HG03439 (cell line): ENCODE data around the gene OSGIN1.

Experiments
- ATAC-seq: cut with Tn5 transposase; IDR thresholded peaks from one replicate; pipeline ENCODE4 v1.9.1; 2021; ENCODE audit warnings: mild to moderate bottlenecking, moderate library complexity; ENCODE audit not compliant: unreplicated experiment

OSGIN1 gene

DNA sequence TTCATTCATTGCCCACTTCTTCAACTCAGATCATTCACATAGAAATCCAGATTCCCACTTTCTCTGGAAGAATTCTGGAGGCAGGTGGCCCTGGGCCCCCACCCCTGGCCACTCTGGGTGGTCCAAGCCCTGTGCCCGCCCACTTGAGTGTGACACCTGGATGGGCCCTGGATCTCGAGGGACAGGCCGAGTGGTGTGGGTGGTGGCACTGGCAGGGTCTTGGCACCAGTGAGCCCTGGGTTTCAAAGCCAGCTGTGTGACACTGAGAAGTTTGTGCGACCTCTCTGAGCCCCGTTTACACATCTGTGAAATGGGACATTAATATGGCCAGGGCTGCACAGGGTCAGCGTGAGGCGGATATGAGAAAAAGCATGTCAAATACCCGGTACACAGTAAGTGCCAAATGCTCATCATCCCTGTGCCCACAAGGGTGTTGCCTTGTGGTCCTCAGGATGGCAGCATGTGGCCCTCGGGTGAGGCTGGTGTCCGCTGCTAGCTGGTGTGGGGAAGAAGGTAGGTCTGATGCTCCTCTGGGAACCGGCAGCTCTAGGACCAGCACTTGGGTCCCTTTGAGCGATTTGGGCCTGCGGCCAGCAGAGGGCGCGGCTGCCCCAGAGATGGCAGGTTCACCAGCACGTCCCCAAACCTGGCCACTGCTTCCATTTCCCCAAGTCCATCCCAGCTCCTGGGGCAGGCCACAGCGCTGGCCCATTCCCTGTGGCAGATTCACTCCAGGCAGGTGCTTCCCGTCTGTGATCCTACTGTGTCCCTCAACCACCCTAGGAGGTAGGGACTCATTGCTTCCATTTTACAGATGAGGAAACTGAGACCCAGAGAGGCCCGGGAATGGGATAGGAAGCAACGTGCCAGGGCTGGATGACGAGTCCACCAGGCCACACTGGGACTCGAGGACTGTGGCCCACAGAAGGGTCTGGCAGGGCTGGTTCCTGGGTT lies 3.6 kb downstream of the OSGIN1 start:
- peak; percentile 50 for ATAC-seq

DNA sequence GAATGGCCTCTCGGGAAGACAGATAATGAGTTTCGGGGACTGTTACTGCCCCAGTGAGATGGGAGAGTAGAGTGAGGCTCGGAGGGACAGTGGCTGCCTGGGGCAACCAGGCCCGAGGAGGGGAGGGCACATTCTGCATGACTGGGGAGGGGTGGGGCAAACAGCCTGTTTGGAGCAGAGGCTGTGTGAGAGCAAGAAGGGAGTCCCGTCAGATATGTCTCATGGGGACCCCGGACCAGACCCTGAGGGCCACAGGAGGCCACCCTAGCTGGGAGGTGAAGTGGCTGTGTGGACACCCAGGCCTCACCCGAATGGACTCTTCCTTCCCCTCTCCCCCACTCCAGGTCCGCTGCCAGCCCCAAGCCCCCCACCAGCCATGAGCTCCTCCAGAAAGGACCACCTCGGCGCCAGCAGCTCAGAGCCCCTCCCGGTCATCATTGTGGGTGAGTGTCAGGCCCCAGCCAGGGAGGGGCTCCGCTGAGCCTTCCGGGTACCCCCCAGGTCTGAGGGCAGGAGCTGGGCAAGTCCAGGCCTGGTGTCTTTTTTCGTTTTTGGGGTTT lies 4.3 kb downstream of the OSGIN1 start:
- no peak for ATAC-seq

DNA sequence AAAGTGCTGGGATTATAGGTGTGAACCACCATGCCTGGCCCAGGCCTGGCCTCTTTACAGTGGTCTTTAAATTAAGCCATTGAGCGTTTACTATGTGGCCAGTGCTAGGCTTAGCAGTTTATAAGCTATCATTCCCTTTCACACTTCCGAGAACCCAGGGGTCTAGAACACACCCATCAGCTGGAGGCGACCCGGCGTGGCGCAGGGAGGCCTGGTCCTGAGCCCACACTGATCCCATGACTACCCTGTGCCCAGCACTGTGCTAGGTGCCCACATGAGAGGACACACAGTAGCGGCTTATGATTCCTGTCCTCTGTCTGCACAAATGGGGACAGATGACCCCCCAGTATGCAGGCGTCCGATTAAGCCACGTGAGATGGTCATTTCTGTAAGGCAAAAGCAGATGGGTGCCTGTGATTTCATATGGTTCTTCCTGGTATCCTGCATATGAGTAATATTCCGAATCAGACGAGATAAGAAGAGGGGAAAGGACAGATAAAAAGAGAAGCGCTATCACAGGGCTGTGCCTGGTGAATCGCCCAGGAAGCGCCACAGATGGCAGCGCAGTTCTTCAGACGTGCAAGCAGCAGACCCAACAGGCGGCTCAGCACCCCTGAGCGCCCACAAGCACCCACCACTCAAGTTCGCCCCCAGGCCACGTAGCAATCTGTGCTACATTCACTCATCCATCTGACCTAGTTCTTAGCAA lies 5.3 kb downstream of the OSGIN1 start:
- ATAC-seq = no peak

DNA sequence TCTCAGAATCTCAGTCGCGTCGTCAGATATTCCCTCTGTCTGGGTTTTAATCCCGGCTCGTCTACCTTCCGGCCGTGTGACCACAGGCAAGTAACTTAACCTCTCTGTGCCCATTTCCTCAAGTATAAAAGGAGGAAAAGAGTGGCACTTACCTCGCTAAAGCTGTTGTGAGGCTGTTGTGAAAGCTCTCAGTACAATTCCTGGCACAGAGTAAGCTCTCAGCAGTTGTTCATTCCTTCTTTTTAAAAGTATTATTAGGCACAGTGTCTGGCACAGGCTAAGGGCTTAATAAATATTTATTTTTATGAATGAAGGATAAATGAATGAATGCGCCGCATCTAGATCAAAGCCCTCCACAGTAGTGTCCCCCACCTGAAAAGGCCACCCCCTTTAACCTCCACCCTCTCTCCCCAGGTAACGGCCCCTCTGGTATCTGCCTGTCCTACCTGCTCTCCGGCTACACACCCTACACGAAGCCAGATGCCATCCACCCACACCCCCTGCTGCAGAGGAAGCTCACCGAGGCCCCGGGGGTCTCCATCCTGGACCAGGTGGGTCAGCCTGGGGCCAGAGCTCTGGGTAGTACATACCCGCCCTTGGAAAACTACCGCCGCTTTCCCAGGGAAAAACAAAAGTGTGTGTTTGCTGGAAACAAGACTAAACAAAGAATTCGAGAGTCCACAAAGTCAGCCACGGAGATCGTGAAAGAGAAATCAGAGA lies 6.0 kb downstream of the OSGIN1 start:
- ATAC-seq = no peak

DNA sequence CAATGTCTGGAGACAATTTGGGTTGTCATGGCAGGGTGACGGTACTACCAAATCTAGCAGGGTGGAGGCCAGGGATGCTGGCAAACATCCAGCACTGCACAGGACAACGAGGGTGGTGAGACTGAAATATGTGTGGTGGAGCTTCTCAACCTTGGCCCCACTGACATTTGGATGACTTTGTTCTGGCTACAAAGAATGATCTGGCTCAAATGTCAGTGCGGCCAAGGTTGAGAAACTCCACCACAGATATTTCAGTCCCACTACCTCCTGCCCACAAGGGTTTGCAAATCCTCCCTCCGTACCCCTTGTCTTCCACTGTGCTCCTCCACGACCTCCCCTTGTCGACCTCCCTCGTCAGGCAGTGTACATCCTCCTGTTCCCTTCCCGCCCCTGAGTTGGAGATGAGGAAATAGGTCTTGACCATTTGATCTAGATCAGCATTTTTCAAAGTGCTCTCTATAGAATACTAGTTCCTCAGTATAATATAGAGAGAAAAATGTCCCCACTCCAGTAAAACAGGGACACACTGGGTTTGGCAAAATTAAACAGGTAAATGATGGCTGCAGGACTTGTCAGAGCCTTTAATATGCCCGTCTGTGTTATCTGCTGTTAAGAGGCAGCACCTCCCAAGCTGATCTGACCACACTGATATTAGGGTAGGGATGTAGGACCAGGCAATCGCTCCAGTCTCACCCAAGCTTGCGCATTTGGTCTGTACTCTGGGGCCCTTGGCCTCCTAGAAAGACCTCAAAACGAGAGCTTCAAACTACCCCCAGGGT lies 6.8 kb downstream of the OSGIN1 start:
- no peak for ATAC-seq

DNA sequence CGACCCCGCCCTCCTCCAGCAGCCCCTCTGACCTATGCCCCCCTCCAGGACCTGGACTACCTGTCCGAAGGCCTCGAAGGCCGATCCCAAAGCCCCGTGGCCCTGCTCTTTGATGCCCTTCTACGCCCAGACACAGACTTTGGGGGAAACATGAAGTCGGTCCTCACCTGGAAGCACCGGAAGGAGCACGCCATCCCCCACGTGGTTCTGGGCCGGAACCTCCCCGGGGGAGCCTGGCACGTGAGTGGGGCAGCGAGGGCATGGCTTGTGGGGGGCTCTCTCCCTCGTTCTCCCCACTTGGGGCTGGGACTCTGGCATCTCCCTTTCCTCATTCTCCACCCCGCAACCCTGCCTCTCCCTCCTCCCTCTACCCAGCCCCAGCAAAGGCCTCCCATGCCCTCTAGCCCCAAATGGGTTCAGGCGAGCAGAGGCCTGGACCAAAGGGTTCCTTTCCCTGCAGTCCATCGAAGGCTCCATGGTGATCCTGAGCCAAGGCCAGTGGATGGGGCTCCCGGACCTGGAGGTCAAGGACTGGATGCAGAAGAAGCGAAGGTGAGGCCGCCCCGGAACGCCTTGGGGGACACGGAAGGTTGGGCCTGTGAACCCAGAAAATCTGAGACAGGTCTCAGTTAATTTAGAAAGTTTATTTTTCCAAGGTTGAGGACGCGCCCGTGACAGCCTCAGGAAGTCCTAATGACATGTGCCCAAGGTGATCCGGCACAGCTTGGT lies 7.6 kb downstream of the OSGIN1 start:
- no peak for ATAC-seq

DNA sequence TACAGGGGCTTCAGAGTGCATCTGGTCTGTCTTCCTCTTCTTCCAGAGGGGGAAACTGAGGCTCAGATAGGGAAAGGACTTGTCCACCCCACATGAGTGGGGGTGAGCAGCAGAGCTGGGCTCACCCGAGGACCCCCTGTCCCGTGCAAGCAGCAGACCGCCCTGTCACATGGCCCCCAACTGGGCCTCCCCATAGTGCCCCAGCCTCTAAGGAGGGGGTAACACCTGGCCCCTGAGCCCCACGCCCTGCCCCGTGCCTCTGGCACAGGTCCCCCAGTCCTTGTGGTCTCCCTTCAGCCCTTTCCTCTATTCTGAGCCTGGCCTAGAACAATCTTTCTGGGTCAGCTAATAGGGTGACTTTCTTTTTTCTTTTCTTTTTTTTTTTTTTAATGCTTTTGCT lies 8.6 kb downstream of the OSGIN1 start:
- ATAC-seq = no peak

DNA sequence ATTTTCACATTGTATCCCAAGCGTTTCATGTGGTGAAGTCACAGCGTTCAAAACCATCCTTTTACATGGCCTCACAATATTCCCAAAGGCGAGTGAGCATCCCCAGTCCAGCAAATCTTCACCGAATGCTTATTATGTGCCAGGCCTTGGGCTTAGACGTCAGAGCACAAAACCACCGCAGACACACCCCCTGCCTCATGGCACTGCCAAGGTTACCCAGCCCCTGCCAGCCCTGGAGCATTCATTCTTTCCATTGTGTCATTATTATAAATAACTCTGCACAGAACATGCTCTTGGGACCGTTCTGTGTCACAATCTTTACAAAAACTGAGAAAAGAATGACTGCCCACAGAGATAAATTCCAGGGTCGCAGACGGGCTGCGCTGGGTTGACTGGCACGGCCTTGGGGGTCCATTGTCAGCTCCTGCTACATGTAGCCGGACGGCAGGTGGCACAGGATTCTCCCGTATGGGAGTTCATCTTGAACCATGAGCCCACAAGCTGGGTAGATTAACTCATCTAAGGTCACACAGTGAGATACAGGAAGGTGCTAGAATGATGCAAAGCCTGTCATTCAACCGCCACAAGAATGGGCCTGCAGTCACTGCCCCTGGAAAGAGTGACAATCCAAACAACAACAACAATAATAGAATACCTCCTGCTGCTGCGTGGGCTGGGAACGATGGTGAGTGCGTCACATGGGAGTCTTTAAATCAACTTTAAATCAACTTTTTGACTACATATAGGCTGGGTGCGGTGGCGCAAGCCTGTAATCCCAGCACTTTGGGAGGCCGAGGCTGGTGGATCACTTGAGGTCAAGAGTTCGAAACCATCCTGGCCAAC lies 10.5 kb downstream of the OSGIN1 start:
- no peak for ATAC-seq

DNA sequence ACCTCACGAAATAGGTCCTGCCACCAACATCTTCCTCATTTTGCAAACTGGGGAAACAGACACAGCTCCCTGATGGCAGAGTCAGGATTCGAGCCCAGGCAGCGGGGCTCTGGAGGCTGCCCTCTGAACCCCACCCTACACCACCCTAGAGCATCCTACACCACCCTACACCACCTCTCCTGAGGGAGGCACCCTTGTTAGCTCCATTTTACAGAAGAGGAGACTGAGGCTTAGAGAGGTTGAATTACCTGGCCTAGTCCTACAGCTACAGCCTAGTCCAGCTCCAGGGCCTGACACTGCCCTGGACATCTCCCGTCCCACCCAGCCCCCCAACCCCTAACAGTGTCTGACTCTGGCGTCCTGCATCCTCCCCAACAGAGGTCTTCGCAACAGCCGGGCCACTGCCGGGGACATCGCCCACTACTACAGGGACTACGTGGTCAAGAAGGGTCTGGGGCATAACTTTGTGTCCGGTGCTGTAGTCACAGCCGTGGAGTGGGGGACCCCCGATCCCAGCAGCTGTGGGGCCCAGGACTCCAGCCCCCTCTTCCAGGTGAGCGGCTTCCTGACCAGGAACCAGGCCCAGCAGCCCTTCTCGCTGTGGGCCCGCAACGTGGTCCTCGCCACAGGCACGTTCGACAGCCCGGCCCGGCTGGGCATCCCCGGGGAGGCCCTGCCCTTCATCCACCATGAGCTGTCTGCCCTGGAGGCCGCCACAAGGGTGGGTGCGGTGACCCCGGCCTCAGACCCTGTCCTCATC lies 11.8 kb downstream of the OSGIN1 start:
- no peak for ATAC-seq

DNA sequence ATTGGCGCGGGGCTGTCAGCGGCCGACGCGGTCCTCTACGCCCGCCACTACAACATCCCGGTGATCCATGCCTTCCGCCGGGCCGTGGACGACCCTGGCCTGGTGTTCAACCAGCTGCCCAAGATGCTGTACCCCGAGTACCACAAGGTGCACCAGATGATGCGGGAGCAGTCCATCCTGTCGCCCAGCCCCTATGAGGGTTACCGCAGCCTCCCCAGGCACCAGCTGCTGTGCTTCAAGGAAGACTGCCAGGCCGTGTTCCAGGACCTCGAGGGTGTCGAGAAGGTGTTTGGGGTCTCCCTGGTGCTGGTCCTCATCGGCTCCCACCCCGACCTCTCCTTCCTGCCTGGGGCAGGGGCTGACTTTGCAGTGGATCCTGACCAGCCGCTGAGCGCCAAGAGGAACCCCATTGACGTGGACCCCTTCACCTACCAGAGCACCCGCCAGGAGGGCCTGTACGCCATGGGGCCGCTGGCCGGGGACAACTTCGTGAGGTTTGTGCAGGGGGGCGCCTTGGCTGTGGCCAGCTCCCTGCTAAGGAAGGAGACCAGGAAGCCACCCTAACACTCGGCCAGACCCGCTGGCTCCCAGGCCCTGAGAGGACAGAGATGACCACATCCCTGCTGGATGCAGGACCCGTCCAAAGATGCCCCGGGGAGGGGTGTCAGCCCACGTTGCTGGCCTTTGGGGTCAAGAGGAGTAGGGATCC lies 12.6 kb downstream of the OSGIN1 start:
- no peak for ATAC-seq

DNA sequence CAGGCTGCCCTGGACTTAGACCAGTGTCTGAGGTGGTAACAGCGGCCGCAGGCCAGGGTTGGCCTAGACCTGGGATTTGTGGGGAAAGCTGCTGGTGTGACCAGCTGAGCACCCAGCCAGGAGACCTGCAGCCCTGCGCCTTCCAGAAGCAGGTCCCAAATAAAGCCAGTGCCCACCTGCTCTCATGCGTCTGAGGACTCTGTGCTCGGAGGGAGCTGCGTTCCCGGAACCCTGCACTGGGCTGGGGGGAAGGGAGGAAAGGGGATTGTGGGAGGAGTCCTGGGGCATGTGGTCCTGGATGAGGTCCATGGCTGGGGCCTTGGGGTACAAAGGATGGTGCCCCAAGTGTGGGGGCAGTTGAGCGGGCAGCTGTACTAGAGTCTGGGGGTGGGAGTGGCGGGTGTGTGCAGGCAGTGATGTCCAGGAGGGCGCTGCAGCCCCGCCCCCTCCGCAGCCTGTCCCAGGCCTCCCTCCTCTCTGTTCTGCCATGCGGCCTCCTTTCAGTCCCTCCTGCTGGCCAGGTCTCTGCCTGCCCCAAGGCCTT lies 13.2 kb downstream of the OSGIN1 start:
- ATAC-seq = no peak

DNA sequence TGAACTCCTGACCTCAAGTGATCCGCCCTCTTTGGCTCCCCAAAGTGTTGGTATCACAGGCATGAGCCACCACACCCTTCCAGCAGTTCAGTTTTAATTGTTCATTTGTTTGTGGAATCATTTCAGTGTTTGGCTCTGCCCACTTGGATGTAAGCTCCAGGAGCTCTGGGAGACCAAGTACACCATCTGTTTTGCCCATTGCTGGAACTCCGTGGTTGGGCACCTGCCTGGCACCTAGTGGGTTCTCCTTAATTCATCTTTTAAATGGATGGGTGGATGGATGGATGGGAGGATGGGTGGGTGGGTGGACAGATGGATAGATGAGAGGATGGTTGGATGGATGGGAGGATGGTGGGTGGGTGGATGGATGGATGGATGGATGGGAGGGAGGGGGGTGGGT lies 14.1 kb downstream of the OSGIN1 start:
- ATAC-seq = no peak

DNA sequence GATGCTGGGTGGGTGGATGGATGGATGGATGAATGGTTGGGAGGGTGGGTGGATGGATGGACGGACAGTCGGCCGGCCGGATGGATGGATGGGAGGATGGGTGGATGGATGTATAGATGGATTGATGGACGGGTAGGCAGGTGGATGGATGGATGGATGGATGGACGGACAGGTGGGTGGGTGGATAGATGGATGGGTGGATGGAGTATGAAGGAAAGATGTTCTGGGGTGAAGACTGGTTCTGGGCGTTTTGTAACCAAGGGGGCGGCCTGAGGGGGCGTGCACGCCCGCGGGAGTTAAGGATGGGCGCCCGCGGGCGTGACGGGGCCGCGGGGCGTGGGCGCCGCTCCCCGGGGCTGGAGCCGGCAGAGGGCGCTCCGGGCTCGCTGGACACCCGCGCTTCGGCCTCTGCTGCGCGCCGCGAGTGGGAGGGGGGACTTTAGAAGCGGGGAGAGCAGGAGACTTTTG lies 14.8 kb downstream of the OSGIN1 start, which contains the start of gene NECAB2:
Gene NECAB2 (plus strand): TSS at position 407 of the 468 bp plus-strand sequence. CDS start 405 bp downstream, outside the sequence.
- no peak for ATAC-seq

DNA sequence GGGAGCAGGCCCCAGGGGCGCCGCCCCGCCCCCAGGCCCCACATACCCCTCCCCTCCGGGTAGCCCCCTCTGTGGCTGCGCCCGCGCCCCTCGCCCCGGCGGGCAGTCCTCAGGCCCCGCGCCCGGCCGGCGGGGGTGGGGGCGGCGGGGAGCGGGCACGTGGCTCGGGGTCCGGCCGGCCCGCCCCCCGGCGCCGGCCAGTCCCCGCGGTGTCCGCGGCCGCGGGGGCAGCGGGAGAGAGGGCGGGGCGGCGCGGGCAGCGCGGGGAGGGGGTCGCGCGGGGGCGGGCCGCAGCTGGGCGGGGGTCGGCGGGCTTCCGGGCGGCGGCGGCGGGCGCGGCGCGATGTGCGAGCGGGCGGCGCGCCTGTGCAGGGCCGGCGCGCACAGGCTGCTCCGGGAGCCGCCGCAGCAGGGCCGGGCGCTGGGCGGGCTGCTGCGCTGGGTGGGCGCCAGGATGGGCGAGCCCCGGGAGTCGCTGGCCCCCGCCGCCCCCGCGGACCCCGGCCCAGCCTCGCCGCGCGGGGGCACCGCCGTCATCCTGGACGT lies 15.3 kb downstream of the OSGIN1 start:
- ATAC-seq = no peak

DNA sequence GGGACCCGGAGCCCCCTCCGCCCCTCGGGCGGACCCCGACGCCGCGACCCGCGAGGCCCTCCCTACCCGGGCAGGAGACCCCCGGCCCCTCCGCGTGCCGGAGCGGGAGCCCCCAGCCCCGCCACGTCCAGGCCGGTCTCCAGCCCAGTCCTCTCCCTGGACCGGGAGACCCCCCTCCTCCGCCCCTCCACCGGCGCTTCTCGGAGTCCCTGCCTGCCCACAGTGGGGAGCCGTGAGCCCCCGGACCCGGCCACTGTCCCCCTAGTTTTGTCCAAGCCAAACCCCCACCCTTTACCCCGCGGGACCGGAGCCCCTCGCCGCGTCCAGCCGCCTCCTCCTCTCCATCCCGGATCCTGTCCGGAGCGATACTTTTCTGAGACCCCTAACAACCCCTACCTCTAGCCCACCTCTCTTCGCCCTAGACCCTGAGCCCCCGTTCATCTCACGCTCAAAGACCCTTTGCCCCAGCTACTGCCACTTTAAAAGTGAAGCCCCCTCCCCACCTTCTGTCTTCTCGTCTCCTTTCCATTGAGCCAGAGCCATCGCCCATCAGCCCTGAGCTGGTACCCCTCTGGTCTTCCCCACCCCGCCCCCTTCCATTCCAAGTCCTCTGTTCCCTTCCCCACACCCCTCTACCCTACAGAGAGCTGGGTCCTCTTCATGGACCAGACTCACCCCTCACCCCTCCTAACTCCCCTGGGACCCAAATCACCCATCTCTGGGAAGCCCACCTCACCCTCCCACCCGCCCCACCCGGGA lies 16.0 kb downstream of the OSGIN1 start:
- no peak for ATAC-seq
